Endothelial cell of umbilical vein (primary cell): ENCODE data around the gene ANKEF1. TPM values are rescaled to one million over a fixed set of nuclear protein-coding genes. Genes with fewer than 3 reads are reported as not detected.

Experiments used
- BruUV-seq: library from RNA; stranded (reverse); fragments of 400-500 nt; replicated peaks from 2 replicates; lab custom pipeline; 2021; lab: Mats Ljungman, UMichigan
- CTCF ChIA-PET: fragments of 300-600, 350-600 bp; sonication (Branson Sonifier 250); formaldehyde crosslinking; loops from one replicate; lab custom pipeline; 2021; ENCODE audit warnings: antibody characterized with exemption, inconsistent platforms; lab: Charles Lee
- POLR2A ChIA-PET: fragments of 300-600, 350-600 bp; sonication (Branson Sonifier 250); formaldehyde crosslinking; loops from one replicate; lab custom pipeline; 2021; ENCODE audit warnings: antibody characterized with exemption, inconsistent platforms; lab: Charles Lee
- DNase-seq: peaks from one replicate; pipeline ENCODE4 v3.0.0-alpha.2; 2011; ENCODE audit warnings: low read depth, low spot score
- FAIRE-seq: peaks from 2 replicates; lab custom pipeline; 2011; peaks lifted over from hg19 to GRCh38; lab: Jason Lieb, UNC
- H2AFZ ChIP-seq: 2 replicates; pipeline ENCODE4 v1.6.0; 2012; ENCODE audit warnings: low read depth, low read length, control low read depth, inconsistent platforms
- H3K27ac ChIP-seq: 2 replicates; pipeline ENCODE4 v1.5.1; 2011; ENCODE audit warnings: low read depth, mild to moderate bottlenecking, control low read depth, low read length, moderate library complexity; ENCODE audit not compliant: insufficient read depth
- H3K27me3 ChIP-seq, 2 experiments: 2 replicates each; pipeline versions ENCODE4 v1.6.0 to v1.6.1; 2011; ENCODE audit warnings: low read length in 2 of 2, mixed read lengths in 1 of 2; ENCODE audit not compliant: control insufficient read depth in 2 of 2, insufficient read depth in 2 of 2
- H3K36me3 ChIP-seq, 2 experiments: 2 replicates in 1 of 2; 3 replicates in 1 of 2; pipeline ENCODE4 v1.5.1; 2011; ENCODE audit warnings: low read length in 2 of 2, mild to moderate bottlenecking in 1 of 2, moderate library complexity in 1 of 2; ENCODE audit not compliant: control insufficient read depth in 2 of 2, insufficient read depth in 2 of 2; ENCODE audit errors: extremely low read depth in 1 of 2
- H3K4me1 ChIP-seq: 3 replicates; pipeline ENCODE4 v1.5.1; 2011; ENCODE audit warnings: mild to moderate bottlenecking, low read length; ENCODE audit not compliant: control insufficient read depth, insufficient read depth; ENCODE audit errors: extremely low read depth
- H3K4me2 ChIP-seq: 2 replicates; pipeline ENCODE4 v1.6.1; 2011; ENCODE audit warnings: low read length, control low read depth, mixed read lengths; ENCODE audit not compliant: insufficient read depth
- H3K4me3 ChIP-seq, 3 experiments: fragments of 200-600 bp in 1 of 3; sonication (generic), shearing (Covaris generic) in 1 of 3; replicated peaks in 1 of 3; 2 replicates each; pipeline ENCODE4 v1.5.1; 2011 to 2016; ENCODE audit warnings: control low read depth in 3 of 3, low read length in 3 of 3, mild to moderate bottlenecking in 2 of 3, inconsistent platforms in 1 of 3, low read depth in 1 of 3, moderate library complexity in 1 of 3; ENCODE audit not compliant: insufficient read depth in 1 of 3
- H3K79me2 ChIP-seq: 2 replicates; pipeline ENCODE4 v1.6.0; 2012; ENCODE audit warnings: low read length, inconsistent platforms; ENCODE audit not compliant: control insufficient read depth, insufficient read depth
- H3K9ac ChIP-seq: replicated peaks from 2 replicates; pipeline ENCODE3; 2011; ENCODE audit warnings: low read length, control low read depth; ENCODE audit not compliant: insufficient read depth; ENCODE audit errors: extremely low read depth
- H3K9me1 ChIP-seq: replicated peaks from 3 replicates; pipeline ENCODE4 v1.6.0; 2011; ENCODE audit warnings: mild to moderate bottlenecking, low read length; ENCODE audit not compliant: control insufficient read depth, insufficient read depth; ENCODE audit errors: extremely low read depth
- H3K9me3 ChIP-seq: replicated peaks from 2 replicates; pipeline ENCODE4 v1.5.1; 2012; ENCODE audit warnings: low read length, inconsistent platforms; ENCODE audit not compliant: control insufficient read depth, insufficient read depth
- H4K20me1 ChIP-seq: replicated peaks from 2 replicates; pipeline ENCODE3; 2011; ENCODE audit warnings: mild to moderate bottlenecking, low read length; ENCODE audit not compliant: control insufficient read depth, insufficient read depth; ENCODE audit errors: extremely low read depth
- EZH2 ChIP-seq: IDR thresholded peaks from 2 replicates; pipeline ENCODE4 v1.6.1; 2012; ENCODE audit warnings: borderline replicate concordance, low read depth, mild to moderate bottlenecking, moderate library complexity, low read length, inconsistent platforms; ENCODE audit not compliant: severe bottlenecking
- FOS ChIP-seq: IDR thresholded peaks from 2 replicates; pipeline ENCODE4 v1.6.1; 2011; ENCODE audit warnings: mild to moderate bottlenecking, low read length, moderate library complexity, borderline replicate concordance; ENCODE audit not compliant: insufficient read depth
- GATA2 ChIP-seq: IDR thresholded peaks from 2 replicates; pipeline ENCODE4 v1.7.0; 2011; ENCODE audit warnings: low read depth, mild to moderate bottlenecking, moderate library complexity, mixed read lengths, low read length; ENCODE audit not compliant: insufficient read length, insufficient read depth
- JUN ChIP-seq: IDR thresholded peaks from 2 replicates; pipeline ENCODE4 v1.6.1; 2011; ENCODE audit warnings: borderline replicate concordance, low read depth; ENCODE audit not compliant: insufficient read length, insufficient read depth
- MYC ChIP-seq: IDR thresholded peaks from one replicate; pipeline ENCODE4 v1.6.1; 2011; ENCODE audit warnings: mild to moderate bottlenecking, low read depth, low read length
- POLR2A ChIP-seq: IDR thresholded peaks from 2 replicates; pipeline ENCODE4 v1.6.1; 2012; ENCODE audit warnings: low read depth, mild to moderate bottlenecking, control low read depth, low read length
- POLR2AphosphoS5 ChIP-seq: IDR thresholded peaks from 2 replicates; pipeline ENCODE4 v1.6.1; 2012; ENCODE audit warnings: low read depth, mild to moderate bottlenecking, control low read depth, low read length, moderate library complexity; ENCODE audit not compliant: insufficient read depth
- dilution Hi-C: fragments of 300-500 bp; cut with MboI; formaldehyde crosslinking; loops from one replicate; pipeline ENCODE4 v1.15.0; 2019; ENCODE audit warnings: low sequenced_read_pairs; ENCODE audit not compliant: extremely low pct_ligation_motif_present
- intact Hi-C: fragments of 100-400 bp; cut with micrococcal nuclease; formaldehyde crosslinking; loops from one replicate; pipeline ENCODE4 v1.10.0; 2022
- polyA plus RNA-seq, 4 experiments: library from polyadenylated mRNA; depleted of rRNA in 3 of 4; stranded (reverse) in 3 of 4; unstranded in 1 of 4; fragments of >200 nt; gene quantifications; 2 replicates each; pipeline versions ENCODE4 v1.2.1 to v1.2.3, GENCODE V29; 2011 to 2012; ENCODE audit warnings: missing spikeins in 1 of 4
- total RNA-seq: library from RNA; stranded (reverse); gene quantifications from 2 replicates; pipeline ENCODE4 v1.2.3, GENCODE V29; 2021
- TF ChIP-seq, protein P1 (sequence below): IDR thresholded peaks from 2 replicates; pipeline ENCODE4 v1.6.1; 2011; ENCODE audit not compliant: insufficient read depth, insufficient read length
- TF ChIP-seq, protein P2 (sequence below), 2 donors: IDR thresholded peaks; 1 replicate in 1 of 2; 2 replicates in 1 of 2; pipeline ENCODE4 v1.5.1; 2011; ENCODE audit warnings: low read length in 2 of 2, mild to moderate bottlenecking in 2 of 2, moderate library complexity in 2 of 2, control low read depth in 1 of 2, inconsistent platforms in 1 of 2, low read depth in 1 of 2; ENCODE audit not compliant: insufficient read depth in 1 of 2; ENCODE audit errors: extremely low read depth in 1 of 2

ANKEF1 gene
- total and polyA plus RNA-seq, 2 donors (not counting 3 experiments of a cell fraction or from before 2014, with no cell fraction given) = 0.58 to 2.4 TPM

DNA sequence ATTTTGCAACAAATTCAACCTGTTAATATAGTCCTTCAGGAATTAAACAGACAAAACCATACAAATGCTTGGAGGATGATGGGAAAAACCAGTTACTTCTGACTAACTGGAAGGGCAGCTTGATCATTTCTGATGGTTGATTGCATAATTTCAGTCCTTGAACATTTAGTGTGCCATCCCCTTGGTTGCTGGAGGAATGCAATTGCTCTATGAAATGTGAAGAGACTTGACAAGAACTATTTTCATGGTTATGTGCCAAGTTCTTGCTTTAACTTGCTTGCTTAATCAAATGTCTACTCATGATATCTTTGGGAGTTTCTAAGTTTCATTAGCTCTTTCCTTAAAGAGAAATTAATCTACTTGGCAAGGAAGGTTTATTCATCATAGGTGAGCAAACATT lies 45.2 kb downstream of the ANKEF1 start:
- POLR2A ChIA-PET = no interaction called here
- dilution Hi-C loops (no loop called here), intact Hi-C loops (loop anchor here (5.0 kb wide), 5 partner anchors 297 to 1972 kb away; partner anchors contain the start of genes JAG1 and MKKS)
- no peak for FAIRE-seq
- H3K9ac ChIP-seq = no peak overlapping the region
- no peaks in the 10 kb centered on the region for H3K9me1 ChIP-seq
- H3K9me3 ChIP-seq = no peaks in the 10 kb centered on the region
- no peaks in the 10 kb centered on the region for H3K79me2 ChIP-seq
- no TSS peak for BruUV-seq
- DNase-seq = no peak
- TF ChIP-seq, protein P1, sequence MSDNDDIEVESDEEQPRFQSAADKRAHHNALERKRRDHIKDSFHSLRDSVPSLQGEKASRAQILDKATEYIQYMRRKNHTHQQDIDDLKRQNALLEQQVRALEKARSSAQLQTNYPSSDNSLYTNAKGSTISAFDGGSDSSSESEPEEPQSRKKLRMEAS = no peak
- TF ChIP-seq GATA2 (no peak), FOS (no peak)
- CTCF ChIA-PET = interaction anchor here (4.8 kb wide), 1 partner anchor 11 kb away, joined by 72 read pairs; no protein-coding TSS in a partner anchor
- H3K4me3 ChIP-seq = no peak overlapping the region
- no peaks in the 10 kb centered on the region for H4K20me1 ChIP-seq
- no peak overlapping the region for H3K4me2 ChIP-seq
- H2AFZ ChIP-seq = no peak overlapping the region
- no peak overlapping the region for H3K27ac ChIP-seq
- peaks cover 35% of the 10 kb centered on the region for H3K4me1 ChIP-seq
- H3K36me3 ChIP-seq = no peaks in the 10 kb centered on the region
- H3K27me3 ChIP-seq = no peaks in the 10 kb centered on the region

DNA sequence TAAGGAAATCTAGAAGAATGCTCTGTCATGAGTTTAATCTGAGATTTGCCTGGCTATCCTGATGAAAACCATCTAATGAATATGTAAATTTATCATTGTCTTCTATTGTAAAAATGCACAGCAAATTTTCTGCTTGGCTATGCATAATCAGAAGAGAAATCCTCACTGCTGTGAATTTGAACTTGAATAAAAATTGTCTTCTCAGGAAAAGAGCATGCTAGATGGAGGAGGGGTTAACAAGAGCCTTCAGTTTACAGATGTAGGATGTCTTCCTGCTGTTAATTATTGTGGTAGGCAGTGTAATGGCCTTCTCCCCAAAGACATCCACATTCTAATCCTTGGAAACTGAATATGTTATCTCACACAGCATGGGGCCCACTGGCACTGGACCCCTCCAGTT lies 45.8 kb downstream of the ANKEF1 start:
- Histone ChIP-seq H3K9me3 (no peaks in the 10 kb centered on the region), H3K9ac (no peak overlapping the region), H3K4me3 (no peak overlapping the region), H3K27me3 (no peaks in the 10 kb centered on the region), H3K9me1 (no peaks in the 10 kb centered on the region), H4K20me1 (no peaks in the 10 kb centered on the region), H3K79me2 (no peaks in the 10 kb centered on the region), H3K36me3 (no peaks in the 10 kb centered on the region), H2AFZ (no peak overlapping the region), H3K4me1 (peaks cover 29% of the 10 kb centered on the region), H3K4me2 (no peak overlapping the region), H3K27ac (no peak overlapping the region)
- TF ChIP-seq, protein P1 = no peak
- TF ChIP-seq FOS (no peak), MYC (no peak), JUN (no peak), POLR2A (no peak), EZH2 (no peak), POLR2AphosphoS5 (no peak), GATA2 (no peak)
- TF ChIP-seq, protein P2, sequence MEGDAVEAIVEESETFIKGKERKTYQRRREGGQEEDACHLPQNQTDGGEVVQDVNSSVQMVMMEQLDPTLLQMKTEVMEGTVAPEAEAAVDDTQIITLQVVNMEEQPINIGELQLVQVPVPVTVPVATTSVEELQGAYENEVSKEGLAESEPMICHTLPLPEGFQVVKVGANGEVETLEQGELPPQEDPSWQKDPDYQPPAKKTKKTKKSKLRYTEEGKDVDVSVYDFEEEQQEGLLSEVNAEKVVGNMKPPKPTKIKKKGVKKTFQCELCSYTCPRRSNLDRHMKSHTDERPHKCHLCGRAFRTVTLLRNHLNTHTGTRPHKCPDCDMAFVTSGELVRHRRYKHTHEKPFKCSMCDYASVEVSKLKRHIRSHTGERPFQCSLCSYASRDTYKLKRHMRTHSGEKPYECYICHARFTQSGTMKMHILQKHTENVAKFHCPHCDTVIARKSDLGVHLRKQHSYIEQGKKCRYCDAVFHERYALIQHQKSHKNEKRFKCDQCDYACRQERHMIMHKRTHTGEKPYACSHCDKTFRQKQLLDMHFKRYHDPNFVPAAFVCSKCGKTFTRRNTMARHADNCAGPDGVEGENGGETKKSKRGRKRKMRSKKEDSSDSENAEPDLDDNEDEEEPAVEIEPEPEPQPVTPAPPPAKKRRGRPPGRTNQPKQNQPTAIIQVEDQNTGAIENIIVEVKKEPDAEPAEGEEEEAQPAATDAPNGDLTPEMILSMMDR (IDR thresholded peaks at IDR 0.05; ENCODE audit: extremely low read depth in 1 of 2, insufficient read depth in 1 of 2, low read depth in 1 of 2, low read length in 2 of 2) = no peak
- BruUV-seq = no TSS peak
- dilution Hi-C loops = no loop called here
- no peak for FAIRE-seq
- ChIA-PET POLR2A (no interaction called here), CTCF (interaction anchor here (4.8 kb wide), 1 partner anchor 10 kb away, joined by 72 read pairs; no protein-coding TSS in a partner anchor)
- no peak for DNase-seq
- intact Hi-C loops = no loop called here
